HG02623 (cell line): ENCODE data around the gene THSD7B.

ENCODE experiments used
- ATAC-seq: cut with Tn5 transposase; IDR thresholded peaks from one replicate; pipeline ENCODE4 v1.9.1; 2021; ENCODE audit warnings: moderate library complexity; ENCODE audit not compliant: unreplicated experiment

Gene THSD7B

DNA sequence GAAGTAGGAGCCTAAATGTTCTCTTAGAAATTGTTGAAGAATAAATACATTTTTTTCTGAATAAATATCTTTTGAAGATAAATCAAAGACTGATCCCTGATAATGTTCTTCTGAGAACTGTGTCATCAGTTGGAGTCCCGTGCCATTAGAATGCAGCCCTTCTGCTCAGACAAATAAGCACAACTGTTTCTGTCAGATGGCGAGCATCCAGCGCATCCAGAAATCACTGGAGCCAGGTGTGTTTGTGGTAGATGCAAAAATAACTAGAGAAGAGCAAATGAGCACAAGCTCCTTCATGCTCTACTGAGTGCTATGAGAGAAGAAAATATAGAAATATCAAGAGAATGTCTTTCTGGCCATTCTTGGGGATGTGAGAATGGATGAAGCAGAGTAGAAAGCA is 573.7 kb downstream of the THSD7B start:
- ATAC-seq = no peak

DNA sequence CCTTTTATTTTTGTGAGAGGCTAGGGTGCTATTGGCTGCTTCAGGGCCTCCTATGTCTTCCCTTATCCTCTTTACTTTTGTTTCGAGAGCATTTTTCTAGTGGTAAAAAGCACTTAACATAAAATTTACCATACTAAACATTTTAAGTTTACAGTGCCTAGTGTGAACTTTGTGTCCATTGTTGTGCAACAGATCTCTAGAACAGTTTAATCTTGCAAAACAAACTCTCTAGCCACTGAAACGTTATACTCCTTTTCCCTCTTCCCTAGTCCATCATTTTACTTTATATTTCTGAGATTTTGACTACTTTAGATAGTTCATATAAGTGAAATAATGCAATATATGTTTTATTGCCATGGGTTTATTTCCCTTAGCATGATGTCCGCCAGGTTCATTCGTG is 580.6 kb downstream of the THSD7B start:
- ATAC-seq = no peak

DNA sequence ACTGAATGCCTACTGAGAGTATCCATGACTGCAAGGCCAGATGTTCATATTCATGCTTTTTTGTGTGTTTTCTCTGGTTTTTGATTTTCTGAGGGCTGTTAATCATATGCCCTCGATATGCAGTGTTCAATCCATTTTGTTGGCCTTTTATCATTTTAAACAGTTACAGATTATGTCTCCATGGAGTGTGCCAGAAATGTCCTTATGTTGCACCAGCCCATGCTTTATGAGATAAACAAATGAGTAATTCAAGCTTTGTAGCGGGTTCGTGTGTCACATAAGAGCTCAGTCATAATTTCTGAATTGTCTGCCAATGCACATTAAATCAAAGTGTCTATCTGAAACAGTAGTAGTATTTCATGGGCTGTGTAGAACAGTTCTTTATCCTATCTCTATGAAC is 583.0 kb downstream of the THSD7B start:
- no peak for ATAC-seq

DNA sequence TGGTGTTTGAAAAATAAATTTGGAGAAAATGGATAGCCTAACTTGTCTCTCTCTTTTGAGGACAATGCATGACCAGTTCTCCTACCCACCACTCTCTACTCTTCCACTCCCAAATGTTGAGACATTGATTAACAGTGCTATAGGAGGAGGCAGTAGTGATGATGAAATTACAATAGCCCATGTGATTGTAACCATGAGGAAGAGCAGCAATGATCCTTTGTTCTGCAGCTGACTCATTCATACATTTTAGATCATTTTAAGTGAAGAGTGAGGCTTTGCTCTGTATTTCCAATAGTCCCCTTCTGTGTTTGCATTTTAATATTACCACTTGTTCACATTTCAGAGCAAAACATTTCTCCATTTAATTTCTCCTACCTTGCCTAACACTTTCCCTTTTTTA is 592.3 kb downstream of the THSD7B start:
- no peak for ATAC-seq

DNA sequence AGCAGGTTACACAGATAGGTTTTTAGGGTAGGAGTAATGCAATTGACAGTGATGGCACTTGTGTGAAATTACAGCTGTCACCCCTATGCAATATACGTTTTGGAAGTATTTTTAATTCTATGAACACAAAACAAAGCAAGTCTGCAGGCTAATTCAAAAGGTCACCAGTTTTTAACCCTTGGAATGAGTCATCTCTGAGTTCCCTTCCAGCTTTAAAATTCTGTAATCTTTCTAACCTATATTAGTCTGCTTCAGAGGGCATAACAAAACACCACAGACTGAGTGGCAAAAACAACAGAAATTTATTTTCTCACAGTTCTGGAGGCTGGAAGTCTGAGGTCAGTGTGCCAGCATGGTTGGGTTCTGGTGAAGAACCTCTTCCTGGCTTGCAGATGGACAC is 602.0 kb downstream of the THSD7B start:
- no peak for ATAC-seq

DNA sequence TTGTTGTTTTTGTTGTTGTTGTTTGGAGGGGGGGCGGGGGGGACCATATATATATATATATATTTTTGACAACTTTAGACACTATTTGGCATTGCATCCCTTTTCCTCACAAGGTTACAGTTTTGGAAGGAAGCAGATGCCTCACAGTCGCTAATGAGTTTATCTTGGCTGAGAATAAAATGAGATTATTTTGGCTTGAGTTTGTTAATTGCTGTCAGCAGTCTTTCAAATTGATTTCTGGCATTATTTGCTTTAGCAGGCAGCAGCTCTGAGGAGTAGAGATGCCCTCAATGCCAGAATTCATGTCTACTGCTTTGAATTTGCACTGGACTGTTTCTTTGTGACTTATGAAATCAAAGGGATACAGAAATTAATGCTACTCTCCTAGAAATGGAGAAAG is 603.8 kb downstream of the THSD7B start:
- no peak for ATAC-seq

DNA sequence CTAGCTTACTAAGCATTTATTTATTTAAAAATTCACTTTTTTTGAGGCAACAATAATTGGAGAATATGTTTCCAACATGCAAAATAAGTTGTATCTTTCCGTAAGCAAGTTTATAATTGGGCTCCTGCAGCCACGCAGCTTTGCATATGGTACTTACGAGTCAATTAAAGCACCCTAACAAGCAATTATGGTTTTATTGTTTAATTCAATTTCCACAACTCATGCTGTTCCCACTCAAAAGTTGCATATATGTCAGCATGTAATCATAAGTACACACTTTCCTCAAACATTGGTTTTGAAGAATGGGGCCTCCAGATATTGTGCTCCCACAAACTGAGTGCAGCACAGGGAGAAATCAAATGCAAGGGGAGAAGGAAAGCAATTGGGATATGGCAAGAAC is 613.8 kb downstream of the THSD7B start:
- no peak for ATAC-seq

DNA sequence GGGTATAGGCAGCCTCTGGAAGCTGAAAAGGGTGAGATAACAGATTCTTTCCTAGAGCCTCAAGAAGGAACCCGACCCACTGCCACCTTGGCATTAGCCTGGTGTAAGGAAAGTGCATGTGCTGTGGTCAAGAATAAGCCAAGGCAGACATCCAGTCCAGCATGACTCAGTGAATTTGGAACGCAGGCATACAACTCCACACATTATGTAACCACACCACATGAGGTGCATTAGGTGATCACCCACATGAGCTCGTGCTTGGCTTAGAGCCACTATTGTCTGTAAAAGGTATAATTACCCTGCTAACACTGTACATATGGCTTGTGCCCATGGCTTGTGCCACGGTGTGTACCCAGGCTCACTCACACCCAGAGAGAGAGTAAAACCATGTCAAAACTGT is 615.3 kb downstream of the THSD7B start:
- no peak for ATAC-seq

DNA sequence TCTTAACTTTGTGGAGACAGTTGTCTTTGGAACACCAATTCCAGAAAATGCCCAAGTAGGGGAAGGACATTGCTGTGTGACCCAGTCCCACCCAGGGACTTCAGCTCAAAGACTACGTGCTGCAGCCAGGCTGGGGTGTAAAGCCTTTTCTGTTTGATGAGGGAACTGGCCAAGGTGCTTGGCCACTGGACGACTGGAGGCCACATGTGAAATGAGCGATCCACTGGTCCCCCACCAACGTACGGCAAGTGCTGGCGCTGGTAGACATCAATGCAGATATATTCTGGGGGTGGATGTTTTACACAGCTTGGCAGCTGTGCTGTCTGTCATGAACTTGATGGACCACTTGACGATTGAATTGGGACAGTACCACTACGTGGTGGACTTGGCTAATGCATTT is 616.4 kb downstream of the THSD7B start:
- no peak for ATAC-seq

DNA sequence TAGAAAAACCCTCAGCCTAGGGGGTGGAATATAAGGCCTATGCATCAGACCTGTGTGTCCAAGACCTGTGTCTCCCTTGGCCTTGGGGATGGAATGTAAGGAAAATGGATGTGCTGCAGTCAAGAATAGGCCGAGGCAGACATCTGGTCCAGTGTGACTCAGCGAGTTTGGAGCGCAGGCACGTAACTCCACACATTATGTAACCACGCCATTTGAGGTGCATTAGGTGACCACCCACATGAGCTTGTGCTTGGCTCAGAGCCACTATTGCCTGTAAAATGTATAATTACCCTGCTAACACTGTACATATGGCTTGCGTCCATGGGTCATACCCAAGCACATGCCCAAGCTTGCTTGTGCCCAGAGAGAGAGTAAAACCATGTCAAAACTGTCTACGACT is 618.0 kb downstream of the THSD7B start:
- no peak for ATAC-seq

DNA sequence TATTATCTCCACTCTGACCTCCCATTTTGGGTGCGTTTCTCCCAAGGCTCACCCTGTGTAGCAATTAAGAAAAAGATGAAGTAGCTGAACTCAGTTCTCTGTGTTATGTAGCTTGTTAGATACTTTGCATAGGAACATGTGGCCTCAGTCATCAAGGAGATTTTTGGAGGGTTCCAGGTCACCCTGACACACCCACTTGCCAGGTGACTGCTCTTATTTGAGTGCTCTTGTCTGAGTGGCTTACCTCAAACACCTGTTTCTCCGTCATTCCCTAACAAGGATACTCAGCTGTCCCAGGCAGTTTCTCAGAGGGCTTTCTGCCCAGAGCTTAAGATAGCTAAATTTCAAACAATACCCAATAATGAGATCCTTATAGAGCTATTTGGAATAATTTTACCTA is 621.7 kb downstream of the THSD7B start:
- ATAC-seq = no peak

DNA sequence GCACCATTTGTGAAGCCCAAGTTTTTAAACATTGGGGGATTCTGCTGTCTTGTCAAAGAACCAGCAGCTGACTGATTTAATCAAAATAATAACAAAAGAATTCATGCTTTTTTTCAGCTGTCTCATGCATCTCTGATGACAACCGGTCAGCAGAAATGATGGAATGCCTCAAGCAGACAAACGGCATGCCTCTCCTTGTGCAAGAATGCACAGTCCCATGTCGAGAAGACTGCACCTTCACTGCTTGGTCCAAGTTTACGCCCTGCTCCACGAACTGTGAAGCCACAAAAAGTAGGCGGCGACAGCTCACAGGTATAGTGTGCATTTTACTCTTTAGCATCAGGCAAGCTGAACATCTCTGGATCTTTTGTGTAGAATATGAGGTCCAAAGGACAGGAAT is 640.2 kb downstream of the THSD7B start:
- no peak for ATAC-seq

DNA sequence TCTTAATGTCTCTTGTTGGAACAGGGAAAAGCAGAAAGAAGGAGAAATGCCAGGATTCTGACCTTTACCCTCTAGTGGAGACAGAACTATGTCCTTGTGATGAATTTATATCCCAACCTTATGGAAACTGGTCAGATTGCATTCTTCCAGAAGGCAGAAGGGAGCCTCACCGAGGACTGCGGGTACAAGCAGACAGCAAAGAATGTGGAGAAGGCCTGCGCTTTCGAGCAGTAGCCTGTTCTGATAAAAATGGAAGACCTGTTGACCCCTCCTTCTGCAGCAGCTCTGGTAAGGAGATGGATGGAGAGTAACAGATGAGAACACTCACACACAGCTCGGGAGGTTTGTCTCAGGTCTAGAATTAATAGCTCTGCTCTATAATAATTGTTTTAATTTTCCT is 646.2 kb downstream of the THSD7B start:
- no peak for ATAC-seq

DNA sequence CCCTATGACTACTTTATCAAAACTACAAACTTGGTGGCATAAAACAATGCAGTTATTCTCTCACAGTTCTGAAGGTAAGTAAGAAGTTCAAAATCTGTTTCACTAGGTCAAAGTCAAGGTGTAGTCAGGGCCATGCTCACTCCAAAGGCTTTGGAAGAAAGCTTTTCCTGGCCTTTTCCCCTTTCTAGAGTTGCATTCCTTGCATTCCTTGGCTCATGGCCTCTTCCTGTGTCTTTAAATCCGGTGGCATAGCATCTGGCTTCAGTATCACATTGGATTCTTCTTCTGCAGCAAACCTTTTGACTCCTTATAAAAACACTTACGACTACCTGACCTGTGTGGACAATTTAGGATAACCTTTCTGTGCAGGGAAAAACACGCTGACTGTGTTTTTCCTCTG is 655.4 kb downstream of the THSD7B start:
- ATAC-seq = no peak

DNA sequence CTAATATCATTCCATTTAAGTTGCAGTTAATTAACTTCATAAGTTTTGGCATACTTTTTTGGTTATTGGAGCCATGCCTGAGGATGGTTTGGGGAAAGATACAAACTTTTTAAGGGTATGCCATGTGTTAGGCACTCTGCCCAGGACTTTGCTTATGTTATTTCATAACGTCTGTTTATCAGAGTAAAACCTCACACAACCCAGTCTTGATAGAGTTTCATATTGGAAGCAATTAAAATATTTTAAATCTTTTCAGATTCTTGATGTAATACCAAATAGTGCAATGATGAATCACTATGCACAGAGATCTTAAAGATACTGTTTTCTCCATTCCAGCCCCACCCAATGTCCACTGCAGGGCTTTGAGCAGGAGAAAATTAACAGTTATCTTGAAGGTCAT is 669.8 kb downstream of the THSD7B start:
- ATAC-seq = no peak

DNA sequence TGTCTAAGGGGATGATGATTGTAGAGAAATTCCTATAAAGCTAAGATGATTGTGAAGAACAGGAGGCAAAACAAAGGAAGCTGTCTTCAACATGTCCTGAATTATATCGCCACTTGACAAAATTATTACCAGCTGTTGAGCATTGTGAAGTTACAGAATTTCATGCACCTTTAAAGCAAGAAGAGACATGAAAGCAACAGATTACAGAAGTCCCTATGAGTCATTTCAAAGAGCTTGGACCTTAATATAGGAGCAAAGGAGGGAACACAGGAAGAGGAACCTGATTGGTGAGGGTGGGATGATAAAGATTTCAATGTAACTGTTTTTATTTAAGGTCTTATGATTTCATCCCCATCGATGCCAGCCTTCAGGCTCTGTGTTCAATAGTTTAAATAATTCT is 672.0 kb downstream of the THSD7B start:
- ATAC-seq = no peak

DNA sequence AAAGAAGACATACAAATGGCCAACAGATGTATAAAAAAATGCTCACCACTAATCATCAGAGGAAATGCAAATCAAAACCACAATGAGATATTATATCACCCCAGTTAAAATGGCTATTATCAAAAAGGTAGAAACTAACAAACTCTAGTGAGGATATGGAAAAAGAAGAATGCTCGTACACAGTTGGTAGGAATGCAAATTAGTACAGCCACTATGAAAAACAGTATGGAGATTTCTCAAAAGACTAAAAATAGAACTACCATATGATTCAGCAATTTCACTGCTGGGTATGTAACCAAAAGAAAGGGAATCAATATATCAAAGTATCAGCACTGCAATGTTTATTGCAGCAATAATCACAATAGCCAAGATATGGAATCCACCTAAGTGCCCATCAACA is 679.6 kb downstream of the THSD7B start:
- ATAC-seq = no peak

DNA sequence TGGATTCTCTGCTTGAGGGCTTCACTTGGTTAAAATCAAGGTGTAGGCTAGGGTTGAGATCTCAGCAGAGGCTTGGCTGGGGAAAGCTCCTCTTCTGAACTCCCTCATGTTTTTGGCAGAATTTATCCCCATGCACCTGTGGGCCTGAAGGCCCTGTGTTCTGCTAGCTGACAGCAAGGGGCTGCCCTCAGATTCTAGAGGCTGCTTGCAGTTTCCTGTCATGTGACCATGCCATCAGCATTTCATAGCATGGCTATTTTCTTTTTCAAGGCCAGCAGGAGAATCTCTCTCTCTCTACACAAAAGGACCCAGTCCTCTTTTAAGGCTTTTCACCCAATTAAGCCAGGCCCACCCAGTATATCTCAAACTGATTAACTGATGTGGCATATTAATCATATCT is 684.1 kb downstream of the THSD7B start:
- no peak for ATAC-seq

DNA sequence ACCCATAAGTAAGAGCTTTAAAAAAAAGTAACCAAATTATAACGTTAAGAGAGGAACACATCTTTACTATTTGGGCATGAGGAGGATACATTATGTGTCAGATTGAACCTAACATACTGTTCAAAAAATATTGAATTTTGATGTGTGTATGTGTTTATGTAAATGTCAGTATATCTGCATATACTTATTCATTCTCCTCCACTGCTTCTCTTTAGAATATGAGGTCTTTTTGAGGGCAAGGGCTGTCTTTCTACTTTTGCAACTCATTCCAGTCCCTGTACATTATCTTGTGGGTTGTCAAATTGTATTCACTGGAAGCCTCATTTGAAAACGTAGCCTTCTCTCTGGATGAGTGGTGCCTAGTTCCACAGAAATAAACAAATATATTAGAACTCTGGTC is 689.5 kb downstream of the THSD7B start:
- no peak for ATAC-seq

DNA sequence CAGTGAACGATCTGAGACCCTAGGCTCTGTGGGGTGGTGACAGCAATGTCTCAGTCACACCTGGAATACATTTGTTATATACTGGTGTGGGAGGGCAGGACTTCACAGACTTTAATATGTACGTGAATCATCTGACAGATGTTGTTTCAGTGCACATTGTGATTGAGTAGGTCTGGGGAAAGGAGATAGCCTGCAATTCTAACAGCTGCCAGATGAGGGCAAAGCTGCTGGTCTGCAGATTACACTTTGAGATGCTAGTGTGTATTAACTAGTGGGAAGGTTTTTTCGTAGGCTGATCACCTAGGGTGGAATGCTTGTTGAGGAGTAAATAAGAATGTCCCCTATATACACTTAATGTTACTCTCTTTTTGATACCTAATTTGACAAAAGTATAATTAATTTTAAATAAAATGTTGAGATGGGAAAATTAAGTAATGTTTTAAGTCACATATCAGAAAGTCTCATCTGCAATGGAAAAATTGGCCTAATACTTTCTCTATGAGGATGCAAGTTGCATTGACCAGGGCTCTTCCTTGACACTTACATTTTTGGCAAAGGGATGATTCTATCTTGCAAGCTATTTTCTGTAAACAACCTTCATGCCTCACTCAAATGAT is 702.0 kb downstream of the THSD7B start:
- peak; percentile 88 for ATAC-seq

DNA sequence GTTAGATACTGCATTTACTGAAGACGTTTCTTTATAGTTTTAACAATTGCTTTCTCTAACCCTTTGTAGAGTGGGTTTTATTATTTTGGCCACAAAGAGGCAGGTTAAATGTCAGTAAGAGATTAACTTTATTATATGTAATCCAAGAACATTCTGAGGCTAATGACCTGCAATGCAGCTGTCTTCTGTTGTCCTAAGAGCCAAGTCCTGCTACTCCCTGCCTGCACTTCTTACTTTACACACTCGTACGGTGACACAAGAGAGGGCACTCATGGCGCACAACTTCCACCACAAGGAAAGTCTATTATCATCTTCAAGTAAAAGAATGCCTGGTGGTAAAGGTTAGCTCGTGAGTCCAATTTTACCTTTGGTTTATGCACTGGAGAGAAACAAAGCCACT is 727.9 kb downstream of the THSD7B start:
- no peak for ATAC-seq

DNA sequence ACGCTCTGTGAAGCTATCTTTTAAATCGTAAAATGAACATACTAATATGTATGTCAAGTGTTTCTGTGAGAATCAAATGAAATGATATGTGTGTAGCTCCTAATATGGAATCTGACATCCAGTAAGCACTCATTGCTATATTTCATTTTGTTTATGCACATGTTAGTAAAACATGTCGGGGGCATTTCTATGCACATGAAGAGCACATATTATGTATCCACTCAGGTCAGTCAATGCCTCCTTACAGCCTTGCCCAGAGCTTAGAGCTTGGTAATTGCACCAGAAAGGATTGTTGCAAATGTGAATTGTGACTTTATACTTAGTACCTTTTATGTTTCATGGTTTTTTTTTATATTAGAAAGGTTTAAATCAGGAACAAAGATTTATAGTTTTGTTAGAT is 735.3 kb downstream of the THSD7B start:
- ATAC-seq = no peak

DNA sequence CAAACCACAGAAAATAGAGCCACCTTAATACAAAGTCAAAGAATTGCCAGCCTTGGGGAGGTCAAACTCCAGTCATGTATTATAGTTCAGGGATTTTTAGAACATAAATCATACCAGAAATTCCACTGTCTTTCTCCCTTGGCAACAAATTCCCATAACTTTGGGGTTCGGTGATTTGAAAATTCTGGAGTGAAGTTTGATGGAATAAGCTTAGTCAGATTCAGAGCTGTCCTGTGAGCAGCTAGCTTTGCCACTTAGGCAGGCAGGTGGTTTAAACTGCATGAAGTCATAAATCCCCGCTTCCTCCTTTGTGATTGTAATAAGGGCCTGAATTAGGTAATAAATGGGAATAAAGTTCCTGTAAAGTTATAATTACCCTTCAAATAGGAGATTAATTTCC is 741.9 kb downstream of the THSD7B start:
- ATAC-seq = no peak
